HG02840 (cell line): ENCODE data around the gene OR6S1.
"Not testable (repeated sequence)": the region's sequence is repeated elsewhere in the genome, so short reads cannot be mapped to it uniquely, and the experiment has no call there.

Experiments used
- ATAC-seq: cut with Tn5 transposase; IDR thresholded peaks from one replicate; pipeline ENCODE4 v1.9.1; 2021; ENCODE audit warnings: mild to moderate bottlenecking, moderate library complexity, moderate number of reproducible peaks; ENCODE audit not compliant: unreplicated experiment, low FRiP score

Gene OR6S1

GRCh38 chr14:20613094-20614037, 28.1 kb downstream of the OR6S1 start:
- peak; percentile 64 for ATAC-seq

GRCh38 chr14:20612403-20612802, 29.1 kb downstream of the OR6S1 start:
- ATAC-seq: no peak

- ATAC-seq: no peak
Observed at GRCh38 chr14:20611277-20611676, 30.2 kb downstream of the OR6S1 start.

GRCh38 chr14:20610002-20610765, 31.3 kb downstream of the OR6S1 start:
- no peak for ATAC-seq

GRCh38 chr14:20609215-20610001, 32.1 kb downstream of the OR6S1 start:
- no peak for ATAC-seq

- no peak for ATAC-seq
Observed at GRCh38 chr14:20608383-20609110, 32.9 kb downstream of the OR6S1 start.

GRCh38 chr14:20607617-20608016, 33.9 kb downstream of the OR6S1 start:
- no peak for ATAC-seq

- ATAC-seq: no peak
Observed at GRCh38 chr14:20606902-20607242, 34.6 kb downstream of the OR6S1 start.

GRCh38 chr14:20606190-20606901, 35.1 kb downstream of the OR6S1 start:
- ATAC-seq: no peak

GRCh38 chr14:20603813-20604690, 37.4 kb downstream of the OR6S1 start:
- ATAC-seq: no peak

GRCh38 chr14:20602583-20602982, 38.9 kb downstream of the OR6S1 start:
- ATAC-seq: no peak

- no peak for ATAC-seq
Observed at GRCh38 chr14:20601522-20601921, 40.0 kb downstream of the OR6S1 start.

GRCh38 chr14:20597108-20597507, 44.4 kb downstream of the OR6S1 start:
- ATAC-seq: no peak

- not testable (repeated sequence) for ATAC-seq
Observed at GRCh38 chr14:20595726-20596125, 45.8 kb downstream of the OR6S1 start.

GRCh38 chr14:20592574-20592973, 48.9 kb downstream of the OR6S1 start:
- no peak for ATAC-seq

- ATAC-seq: no peak
Observed at GRCh38 chr14:20591235-20591634, 50.3 kb downstream of the OR6S1 start, which contains the start of gene RNASE12. Gene RNASE12, minus strand, starts transcription at chr14:20591376. Its CDS starts 653 bp downstream, at chr14:20590723.
